ENCODE measurements around the gene TMEM138. TPM values are rescaled to one million over a fixed set of nuclear protein-coding genes. Genes with fewer than 3 reads are reported as not detected.
"Not testable (repeated sequence)": the region's sequence is repeated elsewhere in the genome, so short reads cannot be mapped to it uniquely, and the experiment has no call there.

TMEM138 gene
- polyA plus RNA-seq, 1 experiment = 55.6 TPM

DNA sequence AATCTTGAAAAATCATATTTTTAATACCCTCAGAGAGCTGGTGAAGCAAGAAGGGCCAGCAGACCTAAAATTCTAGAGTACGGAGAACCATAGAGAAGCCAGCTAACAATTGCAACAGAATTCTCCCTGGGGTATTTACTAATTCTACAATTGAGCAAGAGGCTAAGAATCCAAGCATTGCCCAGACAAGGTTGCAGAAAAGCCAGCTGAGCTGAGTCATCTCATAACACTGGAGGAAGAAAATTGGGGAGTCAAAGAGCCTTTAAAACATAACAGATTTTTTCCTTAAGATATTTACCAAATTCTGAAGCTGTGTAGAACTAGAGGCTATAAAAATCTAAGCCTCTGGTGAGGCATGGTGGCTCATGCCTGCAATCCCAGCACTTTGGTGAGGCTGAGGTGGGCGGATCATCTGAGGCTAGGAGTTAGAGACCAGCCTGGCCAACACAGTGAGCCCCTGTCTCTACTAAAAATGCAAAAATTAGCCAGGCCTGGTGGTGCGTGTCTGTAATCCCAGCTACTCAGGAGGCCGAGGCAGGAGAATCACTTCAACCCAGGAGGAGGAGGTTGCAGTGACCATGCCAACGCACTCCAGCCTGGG lies 16.6 kb downstream of the TMEM138 start:
- POLR2A ChIA-PET = interaction anchor here (1.2 kb wide), 1 partner anchor 17 kb away, joined by 10 read pairs; the partner anchor contains the start of genes CYB561A3 and TMEM138
- H3K27me3 ChIP-seq (ENCODE audit: control insufficient read depth, insufficient read depth, low read length) = no peaks in the 10 kb centered on the region
- H3K36me3 ChIP-seq (ENCODE audit: control insufficient read depth, insufficient read depth, low read length) = 0 out of 2 replicates have a peak, but pooled peaks cover 2% of the 10 kb centered on the region
- H3K4me3 ChIP-seq (ENCODE audit: low read depth, low read length) = no peak overlapping the region
- CTCF ChIA-PET = interaction anchor here (0.6 to 11.9 kb wide), 2 partner anchors 23 to 41 kb away, joined by 4 to 374 read pairs; partner anchors contain the start of genes DDB1 and TKFC
- TF ChIP-seq, protein P1, sequence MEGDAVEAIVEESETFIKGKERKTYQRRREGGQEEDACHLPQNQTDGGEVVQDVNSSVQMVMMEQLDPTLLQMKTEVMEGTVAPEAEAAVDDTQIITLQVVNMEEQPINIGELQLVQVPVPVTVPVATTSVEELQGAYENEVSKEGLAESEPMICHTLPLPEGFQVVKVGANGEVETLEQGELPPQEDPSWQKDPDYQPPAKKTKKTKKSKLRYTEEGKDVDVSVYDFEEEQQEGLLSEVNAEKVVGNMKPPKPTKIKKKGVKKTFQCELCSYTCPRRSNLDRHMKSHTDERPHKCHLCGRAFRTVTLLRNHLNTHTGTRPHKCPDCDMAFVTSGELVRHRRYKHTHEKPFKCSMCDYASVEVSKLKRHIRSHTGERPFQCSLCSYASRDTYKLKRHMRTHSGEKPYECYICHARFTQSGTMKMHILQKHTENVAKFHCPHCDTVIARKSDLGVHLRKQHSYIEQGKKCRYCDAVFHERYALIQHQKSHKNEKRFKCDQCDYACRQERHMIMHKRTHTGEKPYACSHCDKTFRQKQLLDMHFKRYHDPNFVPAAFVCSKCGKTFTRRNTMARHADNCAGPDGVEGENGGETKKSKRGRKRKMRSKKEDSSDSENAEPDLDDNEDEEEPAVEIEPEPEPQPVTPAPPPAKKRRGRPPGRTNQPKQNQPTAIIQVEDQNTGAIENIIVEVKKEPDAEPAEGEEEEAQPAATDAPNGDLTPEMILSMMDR (IDR thresholded peaks at IDR 0.05; ENCODE audit: insufficient read depth, low read depth, low read length) = no peak
- DNase-seq (ENCODE audit: low read depth) = peak; percentile 96

DNA sequence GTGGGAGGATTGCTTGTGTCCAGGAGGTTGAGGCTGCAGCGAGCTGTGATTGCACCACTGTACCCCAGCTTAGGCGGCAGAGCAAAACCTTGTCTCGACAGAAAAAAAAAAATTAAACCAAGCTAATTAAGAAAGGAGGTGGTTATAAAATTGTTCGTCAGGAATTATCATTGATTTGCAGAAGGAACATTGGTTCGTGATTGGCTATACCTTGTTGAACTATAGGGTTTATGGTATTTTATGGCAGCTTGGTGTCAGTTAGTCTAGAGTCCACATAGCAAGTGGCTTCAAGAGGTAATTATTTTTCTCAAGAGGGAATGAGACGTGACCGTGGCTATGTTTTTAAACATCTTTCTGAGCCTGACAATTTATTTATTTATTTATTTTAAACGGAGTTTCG lies 18.7 kb downstream of the TMEM138 start:
- TF ChIP-seq, protein P1 (IDR thresholded peaks at IDR 0.05; ENCODE audit: insufficient read depth, low read depth, low read length) = no peak
- no peak for DNase-seq (ENCODE audit: low read depth)
- CTCF ChIA-PET = interaction anchor here (0.6 to 11.9 kb wide), 7 partner anchors 10 to 126 kb away, joined by 3 to 374 read pairs (median 3); partner anchors contain the start of genes DDB1, TKFC and TMEM216
- POLR2A ChIA-PET = no interaction called here
- 0 out of 2 replicates have a peak, but pooled peaks cover 2% of the 10 kb centered on the region for H3K36me3 ChIP-seq (ENCODE audit: control insufficient read depth, insufficient read depth, low read length)
- H3K4me3 ChIP-seq (ENCODE audit: low read depth, low read length) = no peak overlapping the region
- no peaks in the 10 kb centered on the region for H3K27me3 ChIP-seq (ENCODE audit: control insufficient read depth, insufficient read depth, low read length)

- H3K4me3 ChIP-seq (ENCODE audit: low read depth, low read length); H3K27me3 ChIP-seq (ENCODE audit: control insufficient read depth, insufficient read depth, low read length); DNase-seq (ENCODE audit: low read depth); POLR2A ChIA-PET; H3K36me3 ChIP-seq (ENCODE audit: control insufficient read depth, insufficient read depth, low read length): not testable (repeated sequence)
- CTCF ChIA-PET = interaction anchor here (0.9 to 11.9 kb wide), 5 partner anchors 9 to 131 kb away, joined by 3 to 374 read pairs (median 11); partner anchors contain the start of genes DDB1 and TKFC
Observed at GRCh38 chr11:61383859-61384258, 21.7 kb downstream of the TMEM138 start.

DNA sequence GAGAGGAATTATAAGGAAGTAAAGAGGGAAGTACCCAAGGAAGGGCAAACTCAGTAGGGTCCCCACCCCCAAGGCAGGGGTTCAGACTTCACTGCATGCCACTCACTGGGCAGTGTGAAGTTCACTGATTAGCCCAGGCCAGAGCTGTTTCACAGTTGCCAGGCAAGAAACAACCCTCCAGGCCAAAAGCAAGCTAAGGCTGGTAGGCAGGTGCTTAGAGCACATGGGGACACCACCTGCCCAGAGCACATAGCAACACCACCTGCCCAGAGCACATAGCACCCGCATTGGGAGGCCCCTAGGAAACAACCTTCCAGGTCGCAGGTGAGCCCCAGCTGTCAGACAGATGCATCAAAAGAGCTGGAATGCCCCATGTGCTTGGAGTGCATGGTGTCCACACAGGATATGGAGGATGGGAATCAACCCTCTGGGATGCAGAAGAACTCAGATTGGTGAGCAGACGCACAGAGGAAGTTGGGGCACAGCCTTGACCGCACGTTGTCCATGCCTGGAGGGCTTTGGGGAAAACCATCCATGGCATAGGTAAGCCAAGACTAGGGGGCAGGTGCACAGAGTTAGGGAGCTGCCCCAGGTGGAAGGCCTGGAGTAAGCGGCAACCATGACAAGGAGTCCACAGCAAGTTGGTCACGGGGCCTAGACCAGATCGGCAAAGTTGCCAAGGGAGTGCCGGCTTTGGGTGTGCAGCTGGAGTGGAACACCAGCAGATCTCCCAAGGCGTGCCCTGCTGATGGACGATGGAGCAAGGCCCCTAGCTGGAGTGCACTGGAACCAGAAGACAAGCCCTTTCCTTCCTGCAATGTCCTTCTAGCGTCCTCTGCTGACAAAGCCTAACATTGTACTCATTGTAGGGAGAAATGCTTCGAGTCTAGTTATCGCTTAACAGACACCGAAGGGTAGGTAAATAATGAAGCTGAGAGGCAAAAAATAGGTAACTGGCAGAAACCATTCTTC lies 22.4 kb downstream of the TMEM138 start:
- DNase-seq (ENCODE audit: low read depth) = no peak
- POLR2A ChIA-PET = no interaction called here
- Histone ChIP-seq H3K4me3 (ENCODE audit: low read depth, low read length) (no peak overlapping the region), H3K36me3 (ENCODE audit: control insufficient read depth, insufficient read depth, low read length) (no peaks in the 10 kb centered on the region), H3K27me3 (ENCODE audit: control insufficient read depth, insufficient read depth, low read length) (no peaks in the 10 kb centered on the region)
- TF ChIP-seq, protein P1 (IDR thresholded peaks at IDR 0.05; ENCODE audit: insufficient read depth, low read depth, low read length) = peak; percentile 25; the same call in 1 of the 2 replicates
- CTCF ChIA-PET = interaction anchor here (0.6 to 11.9 kb wide), 19 partner anchors 9 to 1813 kb away, joined by 3 to 374 read pairs (median 8); partner anchors contain the start of genes CYB561A3, DDB1, TKFC and TMEM138

- no peaks in the 10 kb centered on the region for H3K27me3 ChIP-seq (ENCODE audit: control insufficient read depth, insufficient read depth, low read length)
- ChIA-PET CTCF (interaction anchor here (3.2 to 4.8 kb wide), 2 partner anchors 28 to 54 kb away, joined by 13 to 82 read pairs; partner anchors contain the start of genes CYB561A3, DDB1, TKFC and TMEM138), POLR2A (no interaction called here)
- TF ChIP-seq, protein P1 (IDR thresholded peaks at IDR 0.05; ENCODE audit: insufficient read depth, low read depth, low read length) = no peak
- H3K4me3 ChIP-seq (ENCODE audit: low read depth, low read length) = no peak overlapping the region
- H3K36me3 ChIP-seq (ENCODE audit: control insufficient read depth, insufficient read depth, low read length) = no peaks in the 10 kb centered on the region
- DNase-seq (ENCODE audit: low read depth) = no peak
Observed at GRCh38 chr11:61390161-61390560, 28.0 kb downstream of the TMEM138 start.
